Left hindlimb (tissue), 1 donor: ENCODE data around the gene CDYL.
A peak's percentile ranks its signal among the peaks of the same experiment; 100 is the strongest.

Experiments
- DNase-seq: peaks from one replicate; pipeline ENCODE4 v3.0.0-alpha.2; 2018

CDYL gene

DNA sequence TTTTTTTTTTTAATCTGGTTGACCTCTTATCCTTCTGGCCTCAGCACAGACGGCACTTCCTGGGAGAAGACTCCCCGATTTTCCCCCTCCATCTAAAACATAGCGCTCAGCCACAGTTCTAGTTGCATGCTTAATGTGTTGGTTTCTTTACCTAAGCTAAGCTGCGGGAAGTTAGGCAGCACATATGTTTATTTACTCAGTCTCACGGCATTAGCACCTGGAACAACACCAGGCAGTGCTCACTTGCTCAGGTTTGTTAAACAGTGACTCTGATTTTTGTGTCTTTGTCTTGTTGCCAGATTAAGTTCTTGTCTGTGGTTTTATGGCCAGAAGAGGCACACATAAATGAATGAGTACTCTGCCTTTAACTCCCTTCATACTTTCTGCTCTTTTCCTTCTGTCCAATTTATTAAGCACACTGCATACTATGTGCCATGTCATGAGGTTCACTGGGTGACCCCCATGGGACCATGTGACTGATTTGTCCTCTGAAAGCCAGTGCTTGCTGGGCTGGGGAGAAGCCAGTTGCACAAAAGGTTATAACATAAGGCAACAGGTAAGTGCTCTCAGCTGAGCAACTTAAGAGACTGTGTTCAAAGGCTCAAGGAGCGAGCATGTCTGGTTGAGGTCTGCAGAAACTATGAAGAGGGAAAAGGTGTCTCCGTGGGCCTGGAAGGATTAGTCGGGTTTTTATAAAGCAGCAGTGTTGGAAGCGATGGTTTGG, 134.0 kb downstream of the CDYL start:
- no peak for DNase-seq

DNA sequence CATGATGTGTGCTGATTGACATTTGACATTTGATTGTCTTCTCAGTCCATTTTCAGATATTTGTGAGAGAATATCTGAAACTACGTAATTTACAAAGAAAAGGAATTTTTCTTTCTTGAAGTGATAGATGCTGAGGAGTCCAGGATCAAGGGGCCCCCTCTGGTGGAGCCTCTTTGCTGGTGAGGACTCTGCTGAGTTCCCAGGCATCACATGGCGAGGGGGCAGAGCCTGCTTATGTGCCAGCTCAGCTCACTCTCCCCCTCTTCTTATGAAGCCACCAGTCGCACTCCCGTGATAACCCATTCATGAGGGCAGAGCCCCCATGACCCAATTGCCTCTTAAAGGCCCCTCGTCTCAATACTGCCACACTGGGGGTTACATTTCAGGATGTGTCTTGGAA, 136.4 kb downstream of the CDYL start:
- DNase-seq: no peak

- DNase-seq: no peak
These were observed 137.7 kb downstream of the CDYL start for GRCh38 chr6:4913705-4914419.

DNA sequence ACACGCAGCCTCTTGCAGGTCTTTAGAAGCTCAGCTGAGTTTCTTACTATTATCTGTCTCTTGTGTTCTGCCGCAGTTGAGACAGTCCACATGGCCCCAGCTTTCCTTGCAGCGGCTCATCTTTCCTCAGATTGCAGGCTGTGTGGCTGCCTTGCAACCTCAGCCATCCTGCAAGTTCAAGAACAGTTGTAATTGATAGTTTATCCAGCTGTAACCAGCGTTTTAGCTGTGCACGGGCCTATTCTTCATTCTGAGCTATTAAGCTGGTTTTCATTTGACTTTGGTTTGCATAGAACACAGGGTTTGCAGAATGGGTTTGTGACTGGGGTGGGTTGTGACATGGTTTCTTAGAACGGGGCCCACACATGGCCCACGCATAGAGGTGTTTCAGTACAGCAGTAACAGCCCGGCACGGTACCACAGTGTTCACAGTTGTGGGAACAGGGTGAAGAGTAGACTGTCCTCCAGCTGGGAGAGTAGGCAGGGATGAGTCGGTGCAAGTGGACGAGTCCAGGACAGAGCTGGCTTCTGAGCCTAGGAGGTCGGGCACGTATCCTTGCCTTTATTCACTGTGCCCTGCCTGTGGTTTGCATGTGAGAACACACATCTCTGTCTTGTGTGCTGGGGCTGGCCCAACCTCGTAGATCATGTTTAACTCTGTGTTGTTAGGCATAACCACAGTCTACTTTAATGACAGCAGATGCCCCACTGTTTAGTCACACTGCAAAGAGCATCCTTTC, 138.4 kb downstream of the CDYL start:
- peak; percentile 67 for DNase-seq

- DNase-seq: no peak
These were observed 140.9 kb downstream of the CDYL start for GRCh38 chr6:4916954-4917561.

DNA sequence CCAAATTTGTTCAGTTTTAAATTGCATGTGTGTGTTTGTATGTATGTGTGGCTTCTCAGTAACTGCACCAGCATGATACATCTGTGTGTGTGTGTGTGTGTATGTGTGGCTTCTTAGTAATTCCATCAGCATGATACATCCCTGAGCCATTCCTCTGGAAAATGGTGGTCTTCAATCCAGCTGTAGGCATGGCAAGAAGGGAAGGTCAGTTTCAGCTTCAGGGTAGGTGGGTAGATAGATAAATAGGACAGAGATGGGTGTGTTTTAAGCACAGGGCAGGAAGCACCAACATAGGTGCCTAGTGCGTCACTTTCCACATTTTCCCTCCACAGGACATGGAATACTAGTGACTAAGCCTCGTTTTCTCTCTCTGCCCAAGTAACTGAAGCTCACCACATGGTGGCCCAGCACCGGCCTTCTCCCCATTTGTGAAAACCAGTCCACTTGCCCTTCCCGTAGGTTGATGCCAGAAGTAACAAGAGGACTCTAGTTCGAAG, 144.8 kb downstream of the CDYL start:
- DNase-seq: no peak

- DNase-seq: no peak
These were observed 146.4 kb downstream of the CDYL start for GRCh38 chr6:4922488-4923037.

DNA sequence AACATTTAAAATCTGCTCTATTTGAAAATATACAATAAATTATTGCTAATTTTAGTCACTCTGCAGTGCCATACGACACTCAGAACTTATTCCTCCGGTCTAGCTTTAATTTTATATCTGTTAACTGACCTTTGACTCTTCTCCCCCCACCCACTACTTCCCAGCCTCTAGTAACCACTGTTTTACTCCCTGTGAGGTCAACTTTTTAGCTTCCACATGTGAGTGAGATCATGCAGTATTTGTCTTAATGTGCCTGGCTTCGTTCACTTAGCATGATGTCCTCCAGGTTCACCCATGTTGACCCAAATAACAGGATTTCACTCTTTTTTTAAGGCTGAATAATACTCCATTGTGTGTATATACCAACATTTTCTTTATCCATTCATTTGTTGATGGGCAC, 146.9 kb downstream of the CDYL start:
- no peak for DNase-seq

- no peak for DNase-seq
These were observed 148.6 kb downstream of the CDYL start for GRCh38 chr6:4924661-4925271.

DNA sequence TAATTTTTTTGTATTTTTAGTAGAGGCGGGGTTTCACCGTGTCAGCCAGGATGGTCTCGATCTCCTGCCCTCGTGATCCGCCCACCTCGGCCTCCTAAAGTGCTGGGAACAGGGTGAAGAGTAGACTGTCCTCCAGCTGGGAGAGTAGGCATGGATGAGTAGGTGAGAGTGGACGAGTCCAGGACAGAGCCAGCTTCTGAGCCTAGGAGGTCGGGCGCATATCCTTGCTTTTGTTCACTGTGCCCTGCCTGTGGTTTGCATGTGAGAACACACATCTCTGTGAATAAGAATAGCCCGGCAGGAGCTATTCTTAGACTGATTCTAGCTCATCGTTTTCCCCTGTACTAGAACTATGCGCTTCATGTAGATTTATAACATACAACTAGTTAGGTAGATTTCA, 149.4 kb downstream of the CDYL start:
- no peak for DNase-seq

- DNase-seq: no peak
These were observed 152.2 kb downstream of the CDYL start for GRCh38 chr6:4928426-4928825.

- DNase-seq: no peak
These were observed 153.0 kb downstream of the CDYL start for GRCh38 chr6:4929097-4929718.

DNA sequence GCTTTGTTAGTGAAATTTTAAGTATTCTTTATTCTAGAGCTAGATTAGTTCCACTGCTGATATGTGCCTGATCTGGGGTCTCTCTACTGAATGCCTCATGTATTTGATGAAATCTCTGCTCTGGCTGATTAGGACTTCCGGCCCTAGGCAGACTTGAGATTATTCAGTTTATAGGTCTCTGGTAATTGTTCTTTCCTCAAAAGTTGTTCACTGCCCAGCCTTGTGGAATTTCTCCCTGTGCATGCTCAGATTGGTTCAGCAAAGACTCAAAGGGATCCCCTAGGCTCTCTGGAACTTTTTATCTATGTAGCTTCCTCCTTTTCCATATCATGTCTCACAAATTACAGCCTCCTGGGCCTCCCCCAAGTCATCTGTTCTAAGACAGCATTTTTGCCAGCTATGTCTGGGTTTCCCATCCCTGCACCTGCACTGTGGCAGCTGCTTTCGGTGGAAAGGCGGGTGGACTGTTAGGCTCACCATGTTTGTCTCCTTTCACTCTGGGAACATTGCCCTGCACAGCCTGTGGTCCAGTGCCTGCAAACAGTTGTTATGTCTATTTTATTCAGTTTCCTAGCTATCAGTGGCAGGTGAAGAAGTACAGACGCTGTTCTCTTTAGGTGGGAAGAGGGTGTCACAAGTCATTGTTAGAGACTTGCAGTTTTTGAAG, 154.0 kb downstream of the CDYL start:
- DNase-seq: no peak

DNA sequence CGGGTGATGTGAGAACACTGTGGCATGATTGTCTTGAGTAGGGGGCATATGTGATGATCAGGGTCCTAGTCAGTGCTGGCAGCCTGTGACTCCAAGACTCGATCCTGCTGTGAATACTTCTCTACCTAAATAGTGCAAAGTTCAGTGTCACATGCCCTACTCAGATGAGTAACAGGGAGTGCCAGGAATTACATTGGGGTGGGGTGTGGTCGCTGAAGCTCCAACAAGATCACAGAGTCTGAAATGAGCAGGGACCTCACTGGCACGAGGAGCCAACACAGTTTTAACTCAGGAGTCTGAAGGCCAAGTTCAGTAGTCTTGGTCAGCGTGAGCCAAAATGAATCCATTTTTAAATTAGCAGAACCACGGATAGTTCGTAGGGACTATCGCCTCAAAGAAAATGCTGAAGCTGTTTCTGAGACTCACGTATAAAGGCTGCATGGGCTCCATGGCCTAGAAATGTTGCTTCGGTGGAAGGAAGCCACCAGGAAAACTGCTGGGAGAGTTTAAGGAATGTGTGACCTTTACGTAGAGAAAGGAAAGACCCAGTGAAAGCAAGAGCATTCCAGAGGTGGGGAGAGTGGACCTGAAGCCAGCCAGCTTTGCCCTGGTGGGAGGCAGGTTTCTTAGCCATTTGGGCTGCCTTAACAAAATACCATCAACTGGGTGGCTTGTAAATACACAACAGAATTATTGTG, 155.5 kb downstream of the CDYL start:
- no peak for DNase-seq

DNA sequence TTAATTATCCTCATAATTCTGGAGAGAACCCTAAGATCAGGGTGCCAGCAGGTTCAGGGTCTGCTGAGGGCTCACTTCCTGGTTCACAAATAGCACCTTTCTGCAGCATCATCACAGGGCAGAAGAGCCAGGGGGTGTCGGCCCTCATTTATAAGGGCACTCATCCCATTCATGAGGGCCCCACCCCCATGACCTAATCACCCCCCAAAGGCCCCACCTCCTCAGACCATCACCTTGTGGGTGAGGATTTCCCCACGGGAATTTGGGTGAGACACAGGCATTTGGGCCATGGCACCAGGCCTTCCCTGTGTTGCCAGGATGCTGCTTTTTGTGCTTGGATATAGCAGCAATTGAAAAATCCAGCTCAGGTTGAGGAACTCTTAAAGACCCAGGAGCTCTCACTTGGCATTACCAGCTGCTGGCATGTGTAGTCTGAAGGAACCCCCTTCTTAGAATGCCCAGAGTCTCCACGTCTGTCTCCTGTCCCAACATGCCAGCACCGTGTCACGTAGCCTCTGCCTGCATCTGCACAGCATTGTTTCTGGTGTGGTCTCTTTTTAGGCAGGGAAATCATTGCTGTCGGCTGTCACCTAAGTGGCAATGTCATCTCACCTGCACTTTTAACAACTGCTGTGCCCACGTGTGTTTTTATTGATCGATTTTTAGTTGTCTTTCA, 156.2 kb downstream of the CDYL start:
- no peak for DNase-seq

DNA sequence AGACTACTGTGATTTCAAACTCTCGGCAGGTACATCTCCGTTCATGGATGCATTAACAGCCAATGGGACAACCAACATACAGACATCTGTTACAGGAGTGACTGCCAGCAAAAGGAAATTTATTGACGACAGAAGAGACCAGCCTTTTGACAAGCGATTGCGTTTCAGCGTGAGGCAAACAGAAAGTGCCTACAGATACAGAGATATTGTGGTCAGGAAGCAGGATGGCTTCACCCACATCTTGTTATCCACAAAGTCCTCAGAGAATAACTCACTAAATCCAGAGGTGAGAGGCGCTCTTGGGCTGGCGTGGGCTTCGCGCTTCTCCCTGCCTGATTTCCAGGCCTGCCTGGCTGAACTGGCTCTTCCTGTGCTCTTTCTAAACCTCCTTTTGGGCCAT, 159.3 kb downstream of the CDYL start:
- no peak for DNase-seq

GRCh38 chr6:4935975-4936680, 159.9 kb downstream of the CDYL start:
- no peak for DNase-seq

GRCh38 chr6:4936681-4937041, 160.5 kb downstream of the CDYL start:
- DNase-seq: no peak

DNA sequence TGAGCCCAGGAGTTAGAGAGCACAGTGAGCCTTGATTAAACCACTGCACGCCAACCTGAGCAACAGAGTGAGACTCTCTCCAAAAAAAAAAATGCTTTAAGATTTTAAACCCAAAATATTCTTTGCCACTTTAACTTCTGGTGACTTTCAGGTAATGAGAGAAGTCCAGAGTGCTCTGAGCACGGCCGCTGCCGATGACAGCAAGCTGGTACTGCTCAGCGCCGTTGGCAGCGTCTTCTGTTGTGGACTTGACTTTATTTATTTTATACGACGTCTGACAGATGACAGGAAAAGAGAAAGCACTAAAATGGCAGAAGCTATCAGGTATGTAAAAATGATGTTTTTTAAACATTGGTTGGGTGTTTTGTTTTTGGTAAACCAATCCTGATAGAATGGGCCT, 161.2 kb downstream of the CDYL start:
- no peak for DNase-seq

DNA sequence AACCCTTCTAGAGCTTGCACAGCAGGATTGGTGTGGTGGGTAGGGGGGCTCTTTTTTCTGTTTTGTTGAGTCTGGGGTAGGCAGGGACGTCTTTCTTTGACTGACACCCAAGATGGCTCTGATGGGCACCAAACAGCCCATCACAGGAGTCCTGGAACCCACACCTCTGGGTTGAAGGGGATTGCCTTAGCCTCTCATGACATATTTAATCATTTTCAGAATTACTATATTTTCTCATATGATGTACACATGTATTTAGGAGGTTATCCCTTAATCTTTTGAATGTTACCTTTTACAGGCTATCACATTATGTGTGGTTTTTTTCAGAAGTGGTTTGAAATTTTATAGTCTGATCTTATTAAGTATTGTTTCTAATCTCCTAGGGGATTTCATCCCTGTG, 163.0 kb downstream of the CDYL start:
- no peak for DNase-seq
